Stimulated activated CD8-positive, alpha-beta memory T cell treated with anti-CD3 and anti-CD28 coated beads, Interleukin-12 subunit alpha, Interleukin-12 subunit beta, amount 100 ng/mL, for 1 hour (primary cell): Measurements from ENCODE around the gene APOC4.
A peak's percentile ranks its signal among the peaks of the same experiment; 100 is the strongest.
"Not testable (repeated sequence)": the region's sequence is repeated elsewhere in the genome, so short reads cannot be mapped to it uniquely, and the experiment has no call there.

Experiments
- DNase-seq: peaks from one replicate; pipeline ENCODE4 v3.0.0-alpha.2; 2020; ENCODE audit warnings: low read depth

The APOC4 gene

GRCh38 chr19:44914433-44915206 is 27.4 kb upstream of the APOC4 start, which contains the start of gene APOC1:
APOC1 (plus strand) TSS chr19:44914608; CDS start chr19:44914892, 284 bp downstream.
- DNase-seq: peak; percentile 57

GRCh38 chr19:44924243-44924725 is 17.8 kb upstream of the APOC4 start:
- DNase-seq: no peak

DNA sequence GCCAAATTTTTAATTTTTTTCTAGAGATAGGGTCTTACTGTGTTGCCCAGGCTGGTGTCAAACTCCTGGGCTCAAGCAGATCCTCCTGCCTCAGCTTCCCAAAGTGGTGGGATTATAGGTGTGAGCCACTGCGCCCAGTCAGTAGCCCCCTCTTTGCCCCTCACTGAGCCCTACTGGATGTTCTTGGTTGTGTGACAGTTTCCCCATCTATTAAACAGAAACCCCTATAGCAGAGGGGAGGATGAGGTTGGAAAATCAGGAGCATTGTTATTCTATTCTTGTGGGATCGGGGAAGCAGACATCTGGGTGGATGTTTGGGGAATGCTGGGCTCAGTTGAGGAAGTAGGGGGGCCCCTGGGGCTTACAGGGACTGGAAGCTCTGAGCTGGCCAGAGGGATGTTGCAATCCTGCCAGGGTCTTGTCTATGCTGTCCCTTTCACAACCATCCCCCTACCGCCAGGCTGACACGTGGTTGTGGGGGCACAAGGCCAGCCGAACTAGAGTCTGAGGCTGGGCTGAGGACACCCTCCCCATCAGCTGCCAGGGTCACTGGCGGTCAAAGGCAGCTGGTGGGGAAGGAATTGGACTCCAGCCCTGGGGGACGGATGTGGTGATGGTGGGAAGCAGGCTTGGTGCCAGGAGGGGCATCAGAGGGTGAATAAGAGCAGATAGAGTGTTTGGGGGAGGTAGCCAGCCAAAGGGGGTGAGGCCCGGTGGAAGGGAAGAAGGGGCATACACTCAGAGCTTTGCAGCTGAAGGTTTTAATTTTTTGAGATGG is 16.7 kb upstream of the APOC4 start:
- DNase-seq: no peak

DNA sequence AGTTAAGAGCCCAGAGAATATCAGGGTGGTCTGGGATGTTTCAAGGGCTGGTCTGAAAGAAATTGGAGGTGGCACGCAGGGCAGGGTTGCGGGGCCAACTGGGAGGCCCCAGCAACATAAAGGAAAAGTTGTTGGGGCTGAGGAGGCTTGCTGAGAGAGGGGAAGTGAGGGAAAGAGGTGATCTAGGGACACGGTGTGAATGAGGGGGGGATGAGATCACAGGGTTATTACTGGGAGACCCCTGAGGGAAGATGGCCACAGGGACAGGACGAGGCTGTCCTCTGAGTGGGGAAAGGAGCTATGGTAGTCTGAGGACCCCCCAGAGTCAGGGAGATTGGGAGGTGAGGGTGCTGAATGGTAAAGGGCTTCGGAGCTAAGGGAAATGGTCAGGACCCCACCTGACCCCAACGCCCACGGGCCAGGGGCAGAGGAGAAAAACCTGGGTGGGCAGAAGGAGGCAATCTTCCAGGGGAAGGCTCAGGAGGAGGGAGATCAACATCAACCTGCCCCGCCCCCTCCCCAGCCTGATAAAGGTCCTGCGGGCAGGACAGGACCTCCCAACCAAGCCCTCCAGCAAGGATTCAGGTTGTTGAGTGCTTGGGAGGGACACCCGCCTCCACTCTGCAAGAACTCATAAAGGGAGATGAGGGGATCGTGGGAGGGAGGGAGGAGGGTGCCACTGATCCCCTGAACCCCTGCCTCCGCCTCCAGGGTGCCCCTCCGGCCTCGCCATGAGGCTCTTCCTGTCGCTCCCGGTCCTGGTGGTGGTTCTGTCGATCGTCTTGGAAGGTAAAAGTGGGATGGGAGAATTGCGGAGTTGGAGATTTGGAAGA is 15.6 kb upstream of the APOC4 start:
- not testable (repeated sequence) for DNase-seq

- no peak for DNase-seq
These were observed 14.3 kb upstream of the APOC4 start for GRCh38 chr19:44927746-44928145.

GRCh38 chr19:44930088-44930487 is 11.9 kb upstream of the APOC4 start:
- no peak for DNase-seq

GRCh38 chr19:44931541-44931940 is 10.5 kb upstream of the APOC4 start:
- DNase-seq: no peak

DNA sequence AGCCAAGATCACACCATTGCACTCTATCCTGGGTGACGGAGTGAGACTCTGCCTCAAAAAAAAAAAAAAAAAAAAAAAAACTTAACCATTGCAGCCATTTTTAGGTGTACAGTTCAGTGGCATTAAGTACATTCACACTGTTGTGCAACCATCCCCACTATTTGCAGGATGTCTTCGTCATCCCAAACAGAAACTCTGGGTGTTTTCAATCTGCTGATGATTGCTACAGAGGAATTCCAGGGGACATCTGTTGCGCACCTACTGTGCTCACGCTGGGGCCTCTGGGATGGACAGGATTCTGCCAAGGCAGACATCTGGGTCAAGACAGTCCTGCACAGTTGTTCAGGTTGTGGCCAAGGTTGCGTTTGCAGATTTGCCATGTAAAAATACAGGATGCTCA is 2.4 kb upstream of the APOC4 start:
- DNase-seq: no peak

DNA sequence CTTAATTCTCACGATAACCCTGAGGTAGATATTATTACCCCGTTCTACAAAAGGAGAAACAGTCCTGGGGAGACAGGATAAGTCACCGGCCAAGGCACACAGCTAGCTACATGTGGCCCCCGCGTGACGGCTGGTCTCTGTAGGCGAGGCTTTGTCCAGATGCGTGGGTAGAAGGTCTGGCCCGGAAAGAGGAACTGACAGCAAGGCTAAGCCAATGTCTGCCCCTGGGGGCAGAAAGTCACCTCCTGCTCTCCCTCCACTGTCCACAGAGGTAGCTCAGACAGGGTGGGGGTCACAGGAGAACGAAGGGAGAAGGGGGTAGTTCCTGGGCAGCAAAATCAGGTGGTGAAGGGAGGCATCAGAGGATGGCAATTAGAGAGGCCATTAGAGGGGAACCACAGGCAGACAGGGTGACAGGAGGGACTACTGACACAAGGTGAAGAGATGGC is 1.8 kb downstream of the APOC4 start:
- no peak for DNase-seq

- DNase-seq: no peak
These were observed 5.1 kb downstream of the APOC4 start for GRCh38 chr19:44947041-44947581.

DNA sequence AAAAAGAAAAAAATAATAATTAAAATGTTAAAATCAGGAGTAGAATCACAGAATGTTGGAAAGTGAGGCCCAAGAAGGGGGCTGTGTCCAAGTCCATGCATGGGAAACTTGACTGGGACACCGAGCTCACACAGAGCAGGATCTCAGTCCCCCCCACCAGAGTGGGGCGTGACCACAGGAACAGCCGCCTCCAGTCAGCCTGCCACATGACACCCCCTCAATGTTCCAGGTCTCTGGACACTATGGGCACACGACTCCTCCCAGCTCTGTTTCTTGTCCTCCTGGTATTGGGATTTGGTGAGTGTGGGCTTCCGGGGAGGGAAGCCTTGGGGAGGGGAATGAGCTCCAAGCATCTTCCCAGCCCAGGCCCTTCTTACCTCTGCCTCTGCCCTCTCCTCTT is 6.2 kb downstream of the APOC4 start:
- no peak for DNase-seq

- DNase-seq: no peak
These were observed 6.8 kb downstream of the APOC4 start for GRCh38 chr19:44948763-44949374.

GRCh38 chr19:44949550-44949949 is 7.5 kb downstream of the APOC4 start:
- DNase-seq: no peak

DNA sequence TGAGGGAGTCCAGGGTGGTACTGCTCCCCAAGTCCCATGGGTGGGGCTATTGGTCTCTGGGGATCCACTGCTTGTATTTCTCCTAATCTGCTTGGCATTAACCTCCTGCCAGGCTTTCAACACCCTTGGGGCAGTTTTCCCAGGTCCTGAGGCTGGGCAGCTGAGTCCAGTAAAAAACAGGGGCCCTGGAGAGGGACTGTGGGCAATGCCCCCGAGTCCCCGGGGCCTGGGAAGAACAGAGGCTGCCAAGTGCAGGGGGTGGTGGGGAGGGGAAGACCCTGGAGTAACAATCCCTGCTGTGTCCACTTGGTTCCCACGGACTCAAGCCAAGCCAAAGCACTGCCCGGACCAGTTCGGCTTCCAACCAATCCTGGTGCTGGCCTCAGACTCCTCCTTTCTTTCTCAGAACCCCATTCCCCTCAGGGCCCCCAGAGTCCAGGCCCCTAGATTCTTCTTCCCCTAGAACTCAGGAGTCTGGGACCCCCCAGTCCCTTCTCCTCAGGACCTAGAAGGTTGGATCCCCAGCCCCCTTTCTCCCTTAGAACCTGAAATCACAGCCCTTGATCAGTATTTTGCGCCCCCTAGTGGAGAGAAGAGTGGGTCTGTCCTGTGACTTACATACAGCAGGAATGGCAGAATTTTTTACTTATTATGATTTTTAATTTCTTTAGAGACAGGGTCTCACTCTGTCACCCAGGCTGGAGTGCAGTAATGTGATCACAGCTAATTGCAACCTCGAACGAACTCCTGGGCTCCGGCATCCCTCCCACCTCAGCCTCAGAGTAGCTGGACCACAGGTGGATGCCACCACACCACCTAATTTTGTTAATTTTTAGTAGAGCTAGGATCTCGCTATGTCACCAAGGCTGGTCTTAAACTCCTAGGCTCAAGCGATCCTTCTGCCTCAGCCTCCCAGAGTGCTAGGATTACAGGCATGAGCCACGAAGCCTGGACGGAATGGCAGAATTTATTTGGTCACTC is 9.4 kb downstream of the APOC4 start:
- DNase-seq: peak; percentile 46

- DNase-seq: no peak
These were observed 12.2 kb downstream of the APOC4 start for GRCh38 chr19:44954278-44954648.

- peak; percentile 94 for DNase-seq
These were observed 12.8 kb downstream of the APOC4 start, which contains the start of gene CLPTM1 for GRCh38 chr19:44954649-44955504. CLPTM1 (plus strand) TSS chr19:44955380; CDS start chr19:44955396, 16 bp downstream.

DNA sequence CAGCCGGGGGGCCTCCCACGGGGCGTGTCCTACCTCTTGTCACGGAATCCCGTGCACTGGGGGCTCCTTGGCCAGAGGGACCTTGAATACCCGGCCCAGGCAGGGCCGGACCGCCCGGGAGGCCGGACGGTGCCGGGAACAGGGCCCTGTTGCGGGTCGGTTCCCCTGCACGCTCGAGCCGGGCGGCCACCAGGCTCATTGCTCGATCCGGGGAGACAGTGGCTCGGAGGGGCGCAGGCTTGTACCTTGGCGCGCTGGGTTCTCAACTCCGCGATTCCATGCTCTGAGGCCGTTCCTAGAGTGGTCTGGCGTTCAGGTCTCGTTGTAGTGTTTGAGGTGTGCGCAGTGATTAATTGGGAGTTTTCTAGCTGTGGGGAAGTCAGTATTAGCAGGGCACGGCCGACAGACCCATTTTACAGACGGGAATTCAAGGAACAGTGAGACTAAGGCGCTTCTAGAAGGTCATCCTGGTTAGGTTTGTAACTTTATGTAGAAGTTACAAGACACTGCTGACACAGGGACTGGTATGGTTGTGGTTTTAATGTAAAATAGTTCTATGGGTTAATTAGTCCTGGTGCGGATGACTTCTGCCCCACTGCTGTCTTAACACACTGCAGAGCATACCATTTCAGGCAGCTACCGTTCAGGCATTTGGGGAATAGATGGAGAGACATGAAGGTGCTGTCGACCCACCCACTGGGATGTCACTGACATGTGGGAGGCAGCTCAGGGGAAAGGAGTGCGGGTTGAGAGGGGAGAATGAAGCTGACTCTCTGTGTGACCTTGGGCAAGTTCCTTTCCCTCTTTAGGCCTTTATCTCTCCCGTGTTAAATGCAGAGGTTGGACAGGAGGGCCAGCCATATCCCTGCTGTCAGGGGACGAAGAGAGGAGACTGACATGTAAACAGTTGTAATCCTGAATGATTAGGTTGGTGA is 13.7 kb downstream of the APOC4 start:
- DNase-seq: no peak

GRCh38 chr19:44957526-44957925 is 15.5 kb downstream of the APOC4 start:
- no peak for DNase-seq
